Endothelial cell of umbilical vein (primary cell): ENCODE data around the gene ADCY9. TPM values are rescaled to one million over a fixed set of nuclear protein-coding genes. Genes with fewer than 3 reads are reported as not detected.

Source experiments
- BruUV-seq: library from RNA; stranded (reverse); fragments of 400-500 nt; replicated peaks from 2 replicates; lab custom pipeline; 2021; lab: Mats Ljungman, UMichigan
- CTCF ChIA-PET: fragments of 300-600, 350-600 bp; sonication (Branson Sonifier 250); formaldehyde crosslinking; loops from one replicate; lab custom pipeline; 2021; ENCODE audit warnings: antibody characterized with exemption, inconsistent platforms; lab: Charles Lee
- POLR2A ChIA-PET: fragments of 300-600, 350-600 bp; sonication (Branson Sonifier 250); formaldehyde crosslinking; loops from one replicate; lab custom pipeline; 2021; ENCODE audit warnings: antibody characterized with exemption, inconsistent platforms; lab: Charles Lee
- DNase-seq: peaks from one replicate; pipeline ENCODE4 v3.0.0-alpha.2; 2011; ENCODE audit warnings: low read depth, low spot score
- FAIRE-seq: peaks from 2 replicates; lab custom pipeline; 2011; peaks lifted over from hg19 to GRCh38; lab: Jason Lieb, UNC
- H2AFZ ChIP-seq: 2 replicates; pipeline ENCODE4 v1.6.0; 2012; ENCODE audit warnings: low read depth, low read length, control low read depth, inconsistent platforms
- H3K27ac ChIP-seq: 2 replicates; pipeline ENCODE4 v1.5.1; 2011; ENCODE audit warnings: low read depth, mild to moderate bottlenecking, control low read depth, low read length, moderate library complexity; ENCODE audit not compliant: insufficient read depth
- H3K27me3 ChIP-seq, 2 experiments: 2 replicates each; pipeline versions ENCODE4 v1.6.0 to v1.6.1; 2011; ENCODE audit warnings: low read length in 2 of 2, mixed read lengths in 1 of 2; ENCODE audit not compliant: control insufficient read depth in 2 of 2, insufficient read depth in 2 of 2
- H3K36me3 ChIP-seq, 2 experiments: 2 replicates in 1 of 2; 3 replicates in 1 of 2; pipeline ENCODE4 v1.5.1; 2011; ENCODE audit warnings: low read length in 2 of 2, mild to moderate bottlenecking in 1 of 2, moderate library complexity in 1 of 2; ENCODE audit not compliant: control insufficient read depth in 2 of 2, insufficient read depth in 2 of 2; ENCODE audit errors: extremely low read depth in 1 of 2
- H3K4me1 ChIP-seq: 3 replicates; pipeline ENCODE4 v1.5.1; 2011; ENCODE audit warnings: mild to moderate bottlenecking, low read length; ENCODE audit not compliant: control insufficient read depth, insufficient read depth; ENCODE audit errors: extremely low read depth
- H3K4me2 ChIP-seq: 2 replicates; pipeline ENCODE4 v1.6.1; 2011; ENCODE audit warnings: low read length, control low read depth, mixed read lengths; ENCODE audit not compliant: insufficient read depth
- H3K4me3 ChIP-seq, 3 experiments: fragments of 200-600 bp in 1 of 3; sonication (generic), shearing (Covaris generic) in 1 of 3; replicated peaks in 1 of 3; 2 replicates each; pipeline ENCODE4 v1.5.1; 2011 to 2016; ENCODE audit warnings: control low read depth in 3 of 3, low read length in 3 of 3, mild to moderate bottlenecking in 2 of 3, inconsistent platforms in 1 of 3, low read depth in 1 of 3, moderate library complexity in 1 of 3; ENCODE audit not compliant: insufficient read depth in 1 of 3
- H3K79me2 ChIP-seq: 2 replicates; pipeline ENCODE4 v1.6.0; 2012; ENCODE audit warnings: low read length, inconsistent platforms; ENCODE audit not compliant: control insufficient read depth, insufficient read depth
- H3K9ac ChIP-seq: replicated peaks from 2 replicates; pipeline ENCODE3; 2011; ENCODE audit warnings: low read length, control low read depth; ENCODE audit not compliant: insufficient read depth; ENCODE audit errors: extremely low read depth
- H3K9me1 ChIP-seq: replicated peaks from 3 replicates; pipeline ENCODE4 v1.6.0; 2011; ENCODE audit warnings: mild to moderate bottlenecking, low read length; ENCODE audit not compliant: control insufficient read depth, insufficient read depth; ENCODE audit errors: extremely low read depth
- H3K9me3 ChIP-seq: replicated peaks from 2 replicates; pipeline ENCODE4 v1.5.1; 2012; ENCODE audit warnings: low read length, inconsistent platforms; ENCODE audit not compliant: control insufficient read depth, insufficient read depth
- H4K20me1 ChIP-seq: replicated peaks from 2 replicates; pipeline ENCODE3; 2011; ENCODE audit warnings: mild to moderate bottlenecking, low read length; ENCODE audit not compliant: control insufficient read depth, insufficient read depth; ENCODE audit errors: extremely low read depth
- EZH2 ChIP-seq: IDR thresholded peaks from 2 replicates; pipeline ENCODE4 v1.6.1; 2012; ENCODE audit warnings: borderline replicate concordance, low read depth, mild to moderate bottlenecking, moderate library complexity, low read length, inconsistent platforms; ENCODE audit not compliant: severe bottlenecking
- FOS ChIP-seq: IDR thresholded peaks from 2 replicates; pipeline ENCODE4 v1.6.1; 2011; ENCODE audit warnings: mild to moderate bottlenecking, low read length, moderate library complexity, borderline replicate concordance; ENCODE audit not compliant: insufficient read depth
- GATA2 ChIP-seq: IDR thresholded peaks from 2 replicates; pipeline ENCODE4 v1.7.0; 2011; ENCODE audit warnings: low read depth, mild to moderate bottlenecking, moderate library complexity, mixed read lengths, low read length; ENCODE audit not compliant: insufficient read length, insufficient read depth
- JUN ChIP-seq: IDR thresholded peaks from 2 replicates; pipeline ENCODE4 v1.6.1; 2011; ENCODE audit warnings: borderline replicate concordance, low read depth; ENCODE audit not compliant: insufficient read length, insufficient read depth
- MYC ChIP-seq: IDR thresholded peaks from one replicate; pipeline ENCODE4 v1.6.1; 2011; ENCODE audit warnings: mild to moderate bottlenecking, low read depth, low read length
- POLR2A ChIP-seq: IDR thresholded peaks from 2 replicates; pipeline ENCODE4 v1.6.1; 2012; ENCODE audit warnings: low read depth, mild to moderate bottlenecking, control low read depth, low read length
- POLR2AphosphoS5 ChIP-seq: IDR thresholded peaks from 2 replicates; pipeline ENCODE4 v1.6.1; 2012; ENCODE audit warnings: low read depth, mild to moderate bottlenecking, control low read depth, low read length, moderate library complexity; ENCODE audit not compliant: insufficient read depth
- dilution Hi-C: fragments of 300-500 bp; cut with MboI; formaldehyde crosslinking; loops from one replicate; pipeline ENCODE4 v1.15.0; 2019; ENCODE audit warnings: low sequenced_read_pairs; ENCODE audit not compliant: extremely low pct_ligation_motif_present
- intact Hi-C: fragments of 100-400 bp; cut with micrococcal nuclease; formaldehyde crosslinking; loops from one replicate; pipeline ENCODE4 v1.10.0; 2022
- polyA plus RNA-seq, 4 experiments: library from polyadenylated mRNA; depleted of rRNA in 3 of 4; stranded (reverse) in 3 of 4; unstranded in 1 of 4; fragments of >200 nt; gene quantifications; 2 replicates each; pipeline versions ENCODE4 v1.2.1 to v1.2.3, GENCODE V29; 2011 to 2012; ENCODE audit warnings: missing spikeins in 1 of 4
- total RNA-seq: library from RNA; stranded (reverse); gene quantifications from 2 replicates; pipeline ENCODE4 v1.2.3, GENCODE V29; 2021
- TF ChIP-seq, protein P1 (sequence below), 2 donors: IDR thresholded peaks; 1 replicate in 1 of 2; 2 replicates in 1 of 2; pipeline ENCODE4 v1.5.1; 2011; ENCODE audit warnings: low read length in 2 of 2, mild to moderate bottlenecking in 2 of 2, moderate library complexity in 2 of 2, control low read depth in 1 of 2, inconsistent platforms in 1 of 2, low read depth in 1 of 2; ENCODE audit not compliant: insufficient read depth in 1 of 2; ENCODE audit errors: extremely low read depth in 1 of 2
- TF ChIP-seq, protein P2 (sequence below): IDR thresholded peaks from 2 replicates; pipeline ENCODE4 v1.6.1; 2011; ENCODE audit not compliant: insufficient read depth, insufficient read length

The ADCY9 gene
- total and polyA plus RNA-seq, 2 donors (not counting 3 experiments of a cell fraction or from before 2014, with no cell fraction given) = 6.8 to 14.0 TPM

DNA sequence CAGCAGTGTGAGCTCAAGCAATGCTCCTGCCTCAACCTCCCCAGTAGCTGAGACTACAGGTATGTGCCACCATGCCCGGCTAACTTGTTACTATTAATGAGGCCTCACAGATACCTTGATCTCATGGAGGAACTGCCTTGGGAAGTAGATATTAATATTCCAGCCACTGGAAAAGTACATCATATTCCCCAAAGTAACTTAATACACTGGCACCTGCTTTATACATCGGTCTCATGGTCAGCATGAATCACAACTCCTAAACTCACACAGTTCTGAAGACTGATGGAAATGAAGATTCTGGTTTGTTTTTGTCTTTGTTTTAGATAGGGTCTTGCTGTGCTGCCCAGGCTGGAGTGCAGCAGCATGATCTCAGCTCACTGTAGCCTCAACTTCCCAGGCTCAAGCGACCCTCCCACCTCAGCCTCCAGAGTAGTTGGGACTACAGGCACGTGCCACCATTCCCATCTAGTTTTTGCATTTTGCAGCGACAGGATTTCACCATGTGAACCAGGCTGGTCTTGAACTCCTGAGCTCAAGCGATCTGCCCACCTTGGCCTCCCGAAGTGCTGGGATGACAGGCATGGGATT is 28.2 kb downstream of the ADCY9 start:
- POLR2A ChIA-PET = no interaction called here
- DNase-seq = no peak

More for the DNA sequence above, 28.2 kb downstream of the ADCY9 start:
- no peak overlapping the region for H3K4me2 ChIP-seq
- no peak for FAIRE-seq
- no peaks in the 10 kb centered on the region for H4K20me1 ChIP-seq
- no peak overlapping the region for H3K9ac ChIP-seq
- CTCF ChIA-PET = no interaction called here
- no peak overlapping the region for H3K27ac ChIP-seq
- no peaks in the 10 kb centered on the region for H3K36me3 ChIP-seq
- no peak overlapping the region for H2AFZ ChIP-seq
- intact Hi-C loops (no loop called here), dilution Hi-C loops (no loop called here)
- H3K4me3 ChIP-seq = no peak overlapping the region
- no peaks in the 10 kb centered on the region for H3K4me1 ChIP-seq
- no peaks in the 10 kb centered on the region for H3K79me2 ChIP-seq
- no peaks in the 10 kb centered on the region for H3K27me3 ChIP-seq
- BruUV-seq = no TSS peak
- no peak for TF ChIP-seq POLR2A
- no peak for TF ChIP-seq POLR2AphosphoS5
- TF ChIP-seq, protein P1, sequence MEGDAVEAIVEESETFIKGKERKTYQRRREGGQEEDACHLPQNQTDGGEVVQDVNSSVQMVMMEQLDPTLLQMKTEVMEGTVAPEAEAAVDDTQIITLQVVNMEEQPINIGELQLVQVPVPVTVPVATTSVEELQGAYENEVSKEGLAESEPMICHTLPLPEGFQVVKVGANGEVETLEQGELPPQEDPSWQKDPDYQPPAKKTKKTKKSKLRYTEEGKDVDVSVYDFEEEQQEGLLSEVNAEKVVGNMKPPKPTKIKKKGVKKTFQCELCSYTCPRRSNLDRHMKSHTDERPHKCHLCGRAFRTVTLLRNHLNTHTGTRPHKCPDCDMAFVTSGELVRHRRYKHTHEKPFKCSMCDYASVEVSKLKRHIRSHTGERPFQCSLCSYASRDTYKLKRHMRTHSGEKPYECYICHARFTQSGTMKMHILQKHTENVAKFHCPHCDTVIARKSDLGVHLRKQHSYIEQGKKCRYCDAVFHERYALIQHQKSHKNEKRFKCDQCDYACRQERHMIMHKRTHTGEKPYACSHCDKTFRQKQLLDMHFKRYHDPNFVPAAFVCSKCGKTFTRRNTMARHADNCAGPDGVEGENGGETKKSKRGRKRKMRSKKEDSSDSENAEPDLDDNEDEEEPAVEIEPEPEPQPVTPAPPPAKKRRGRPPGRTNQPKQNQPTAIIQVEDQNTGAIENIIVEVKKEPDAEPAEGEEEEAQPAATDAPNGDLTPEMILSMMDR (IDR thresholded peaks at IDR 0.05; ENCODE audit: extremely low read depth in 1 of 2, insufficient read depth in 1 of 2, low read depth in 1 of 2, low read length in 2 of 2) = no peak
- no peak for TF ChIP-seq EZH2
- no peak for TF ChIP-seq GATA2
- no peak for TF ChIP-seq FOS
- no peak for TF ChIP-seq JUN
- TF ChIP-seq, protein P2, sequence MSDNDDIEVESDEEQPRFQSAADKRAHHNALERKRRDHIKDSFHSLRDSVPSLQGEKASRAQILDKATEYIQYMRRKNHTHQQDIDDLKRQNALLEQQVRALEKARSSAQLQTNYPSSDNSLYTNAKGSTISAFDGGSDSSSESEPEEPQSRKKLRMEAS = no peak
- TF ChIP-seq MYC = no peak
- no peaks in the 10 kb centered on the region for H3K9me1 ChIP-seq
- H3K9me3 ChIP-seq = no peaks in the 10 kb centered on the region
